Hepatocyte (in vitro differentiated cells): ENCODE results near the gene RBM5.

Source experiments
- EZH2 ChIP-seq: fragments of 200-600 bp; sonication (generic); IDR thresholded peaks from 2 replicates; pipeline ENCODE4 v1.6.1; 2016; ENCODE audit warnings: antibody characterized with exemption, mild to moderate bottlenecking, borderline replicate concordance
- EZH2phosphoT487 ChIP-seq: fragments of 200-600 bp; sonication (generic); IDR thresholded peaks from one replicate; pipeline ENCODE4 v1.6.1; 2018; ENCODE audit warnings: antibody characterized with exemption, mild to moderate bottlenecking, low read depth, moderate library complexity; ENCODE audit not compliant: unreplicated experiment, severe bottlenecking
- TF ChIP-seq, protein P1 (sequence below): fragments of 200-600 bp; sonication (generic); IDR thresholded peaks from 2 replicates; pipeline ENCODE4 v1.5.1; 2016; ENCODE audit warnings: antibody characterized with exemption, mild to moderate bottlenecking; ENCODE audit not compliant: poor library complexity

DNA sequence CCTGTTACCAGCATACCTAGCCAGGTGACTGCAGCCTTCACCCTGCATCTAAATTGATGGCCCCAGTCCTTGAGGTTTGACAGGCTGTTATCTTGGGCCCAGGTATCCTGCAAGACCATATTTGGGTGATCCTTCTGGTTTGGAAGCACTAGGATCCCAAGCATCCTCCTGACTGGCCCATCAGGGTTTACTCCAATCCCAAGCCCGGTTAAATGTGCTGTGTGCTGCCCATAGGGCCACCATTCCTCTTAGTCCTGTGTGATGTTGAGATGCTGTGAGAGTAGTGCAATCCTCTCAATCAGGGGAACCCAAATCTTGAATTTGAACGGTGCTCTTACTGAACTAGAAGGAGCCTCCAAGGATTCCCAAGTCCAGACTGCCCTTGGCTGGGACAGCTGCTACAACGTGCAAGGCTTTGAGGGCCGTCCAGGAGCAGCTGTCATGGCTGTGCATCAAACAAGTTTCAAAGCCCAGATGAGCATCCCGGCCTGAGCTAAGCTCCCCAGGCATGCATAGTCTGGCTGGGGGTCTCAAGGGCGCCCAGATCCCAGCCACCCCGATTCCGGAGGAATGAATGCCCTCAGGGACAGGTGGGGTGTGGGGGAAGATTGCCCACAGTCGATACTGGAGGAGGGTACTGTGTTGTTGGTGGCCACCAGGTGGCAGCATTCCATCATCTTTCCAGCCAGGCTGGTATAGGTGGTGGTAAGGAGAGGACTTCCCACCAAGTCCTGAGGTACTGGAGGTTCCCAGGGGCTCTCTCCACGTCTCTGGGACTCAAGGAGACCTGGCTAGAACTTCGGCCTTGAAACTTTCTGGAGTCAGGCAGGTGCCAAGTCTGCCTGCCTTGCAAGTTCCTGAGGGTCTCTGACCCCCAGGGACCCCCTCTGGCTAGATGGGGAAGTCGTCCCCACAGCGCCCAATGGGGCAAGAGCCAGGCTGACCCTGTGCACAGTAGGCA lies 32.6 kb downstream of the RBM5 start:
- TF ChIP-seq, protein P1, sequence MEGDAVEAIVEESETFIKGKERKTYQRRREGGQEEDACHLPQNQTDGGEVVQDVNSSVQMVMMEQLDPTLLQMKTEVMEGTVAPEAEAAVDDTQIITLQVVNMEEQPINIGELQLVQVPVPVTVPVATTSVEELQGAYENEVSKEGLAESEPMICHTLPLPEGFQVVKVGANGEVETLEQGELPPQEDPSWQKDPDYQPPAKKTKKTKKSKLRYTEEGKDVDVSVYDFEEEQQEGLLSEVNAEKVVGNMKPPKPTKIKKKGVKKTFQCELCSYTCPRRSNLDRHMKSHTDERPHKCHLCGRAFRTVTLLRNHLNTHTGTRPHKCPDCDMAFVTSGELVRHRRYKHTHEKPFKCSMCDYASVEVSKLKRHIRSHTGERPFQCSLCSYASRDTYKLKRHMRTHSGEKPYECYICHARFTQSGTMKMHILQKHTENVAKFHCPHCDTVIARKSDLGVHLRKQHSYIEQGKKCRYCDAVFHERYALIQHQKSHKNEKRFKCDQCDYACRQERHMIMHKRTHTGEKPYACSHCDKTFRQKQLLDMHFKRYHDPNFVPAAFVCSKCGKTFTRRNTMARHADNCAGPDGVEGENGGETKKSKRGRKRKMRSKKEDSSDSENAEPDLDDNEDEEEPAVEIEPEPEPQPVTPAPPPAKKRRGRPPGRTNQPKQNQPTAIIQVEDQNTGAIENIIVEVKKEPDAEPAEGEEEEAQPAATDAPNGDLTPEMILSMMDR = peak; percentile 84
- TF ChIP-seq EZH2 (no peak), EZH2phosphoT487 (no peak)
